Measurements from ENCODE around the gene RASAL3.

The RASAL3 gene

GRCh38 chr19:15438577-15438976, 25.8 kb downstream of the RASAL3 start:
- TF ChIP-seq POLR2A (IDR thresholded peaks at IDR 0.05; ENCODE audit: extremely low read depth, insufficient read length) (no peak), MYC (IDR thresholded peaks at IDR 0.05; ENCODE audit: low read depth, low read length) (no peak)
- TF ChIP-seq, protein P1, sequence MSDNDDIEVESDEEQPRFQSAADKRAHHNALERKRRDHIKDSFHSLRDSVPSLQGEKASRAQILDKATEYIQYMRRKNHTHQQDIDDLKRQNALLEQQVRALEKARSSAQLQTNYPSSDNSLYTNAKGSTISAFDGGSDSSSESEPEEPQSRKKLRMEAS (IDR thresholded peaks at IDR 0.05; ENCODE audit: low read depth, low read length), result no peak
- TF ChIP-seq, protein P2, sequence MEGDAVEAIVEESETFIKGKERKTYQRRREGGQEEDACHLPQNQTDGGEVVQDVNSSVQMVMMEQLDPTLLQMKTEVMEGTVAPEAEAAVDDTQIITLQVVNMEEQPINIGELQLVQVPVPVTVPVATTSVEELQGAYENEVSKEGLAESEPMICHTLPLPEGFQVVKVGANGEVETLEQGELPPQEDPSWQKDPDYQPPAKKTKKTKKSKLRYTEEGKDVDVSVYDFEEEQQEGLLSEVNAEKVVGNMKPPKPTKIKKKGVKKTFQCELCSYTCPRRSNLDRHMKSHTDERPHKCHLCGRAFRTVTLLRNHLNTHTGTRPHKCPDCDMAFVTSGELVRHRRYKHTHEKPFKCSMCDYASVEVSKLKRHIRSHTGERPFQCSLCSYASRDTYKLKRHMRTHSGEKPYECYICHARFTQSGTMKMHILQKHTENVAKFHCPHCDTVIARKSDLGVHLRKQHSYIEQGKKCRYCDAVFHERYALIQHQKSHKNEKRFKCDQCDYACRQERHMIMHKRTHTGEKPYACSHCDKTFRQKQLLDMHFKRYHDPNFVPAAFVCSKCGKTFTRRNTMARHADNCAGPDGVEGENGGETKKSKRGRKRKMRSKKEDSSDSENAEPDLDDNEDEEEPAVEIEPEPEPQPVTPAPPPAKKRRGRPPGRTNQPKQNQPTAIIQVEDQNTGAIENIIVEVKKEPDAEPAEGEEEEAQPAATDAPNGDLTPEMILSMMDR (IDR thresholded peaks at IDR 0.05; ENCODE audit: low read depth, low read length), result no peak
- H3K4me3 ChIP-seq (ENCODE audit: low read depth, low read length), result no peak overlapping the region
- DNase-seq (ENCODE audit: low read depth), result no peak

GRCh38 chr19:15438124-15438496, 26.2 kb downstream of the RASAL3 start:
- DNase-seq (ENCODE audit: low read depth), result no peak
- TF ChIP-seq MYC (IDR thresholded peaks at IDR 0.05; ENCODE audit: low read depth, low read length) (no peak), POLR2A (IDR thresholded peaks at IDR 0.05; ENCODE audit: extremely low read depth, insufficient read length) (no peak)
- TF ChIP-seq, protein P2 (IDR thresholded peaks at IDR 0.05; ENCODE audit: low read depth, low read length), result no peak
- TF ChIP-seq, protein P1 (IDR thresholded peaks at IDR 0.05; ENCODE audit: low read depth, low read length), result no peak
- H3K4me3 ChIP-seq (ENCODE audit: low read depth, low read length), result no peak overlapping the region

GRCh38 chr19:15437355-15438123, 26.8 kb downstream of the RASAL3 start:
- TF ChIP-seq, protein P1 (IDR thresholded peaks at IDR 0.05; ENCODE audit: low read depth, low read length), result no peak
- no peak for TF ChIP-seq MYC (IDR thresholded peaks at IDR 0.05; ENCODE audit: low read depth, low read length)
- TF ChIP-seq, protein P2 (IDR thresholded peaks at IDR 0.05; ENCODE audit: low read depth, low read length), result no peak
- TF ChIP-seq POLR2A (IDR thresholded peaks at IDR 0.05; ENCODE audit: extremely low read depth, insufficient read length), result no peak
- no peak overlapping the region for H3K4me3 ChIP-seq (ENCODE audit: low read depth, low read length)
- no peak for DNase-seq (ENCODE audit: low read depth)

DNA sequence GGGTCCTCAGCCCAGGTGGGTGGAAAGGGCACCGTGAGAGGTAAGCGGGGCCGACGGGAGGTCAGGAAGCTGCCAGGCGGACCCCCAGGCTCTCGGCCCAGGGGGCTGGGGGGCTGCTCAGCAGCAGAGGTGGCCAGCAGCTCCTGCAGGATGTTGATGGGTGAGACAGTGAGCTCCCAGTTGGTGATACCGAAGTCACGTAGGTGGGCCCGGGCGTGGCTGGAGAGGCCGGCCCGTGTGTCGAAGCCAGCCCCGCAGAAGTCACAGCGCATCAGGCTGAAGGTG, 27.6 kb downstream of the RASAL3 start:
- no peak for DNase-seq (ENCODE audit: low read depth)
- H3K4me3 ChIP-seq (ENCODE audit: low read depth, low read length), result no peak overlapping the region
- TF ChIP-seq, protein P1 (IDR thresholded peaks at IDR 0.05; ENCODE audit: low read depth, low read length), result no peak
- TF ChIP-seq MYC (IDR thresholded peaks at IDR 0.05; ENCODE audit: low read depth, low read length), result no peak
- TF ChIP-seq, protein P2 (IDR thresholded peaks at IDR 0.05; ENCODE audit: low read depth, low read length), result no peak
- no peak for TF ChIP-seq POLR2A (IDR thresholded peaks at IDR 0.05; ENCODE audit: extremely low read depth, insufficient read length)

DNA sequence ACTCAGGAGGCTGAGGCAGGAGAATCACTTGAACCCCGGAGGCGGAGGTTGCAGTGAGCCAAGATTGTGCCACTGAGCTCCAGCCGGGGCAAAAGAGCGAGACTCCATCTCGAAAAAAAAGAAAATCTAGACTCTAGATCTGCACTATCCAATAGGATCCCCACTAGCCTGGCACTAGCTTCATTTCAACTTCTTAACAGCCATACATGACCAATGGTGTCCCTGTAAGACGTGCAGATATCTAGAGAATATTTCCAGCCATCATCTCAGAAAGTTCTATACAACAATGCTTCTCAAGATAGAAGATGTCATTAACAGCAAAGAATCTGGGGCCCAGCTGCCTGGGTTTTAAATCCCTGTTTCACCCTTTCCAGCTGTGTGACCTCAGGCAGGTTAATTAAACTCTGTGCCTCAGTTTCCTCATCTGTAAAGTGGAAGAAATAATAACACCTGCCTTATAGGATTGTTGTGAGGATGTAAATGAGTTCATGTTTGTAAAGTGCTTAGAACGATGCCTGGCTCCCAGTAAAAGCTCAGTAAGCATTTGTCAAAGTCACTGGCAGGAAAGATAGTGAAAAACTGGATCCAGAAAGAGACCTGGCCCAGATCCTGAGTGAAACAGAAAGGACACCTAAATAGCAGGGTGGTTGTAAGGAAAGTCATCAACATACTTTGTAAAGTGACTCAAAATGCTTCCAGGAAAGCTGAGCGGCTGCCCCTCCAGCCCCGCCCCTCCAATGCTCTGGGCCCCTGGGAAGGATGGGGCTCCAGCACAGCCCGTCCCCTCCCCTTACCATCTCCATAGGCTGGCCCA, 28.1 kb downstream of the RASAL3 start:
- TF ChIP-seq, protein P2 (IDR thresholded peaks at IDR 0.05; ENCODE audit: low read depth, low read length), result no peak
- TF ChIP-seq POLR2A (IDR thresholded peaks at IDR 0.05; ENCODE audit: extremely low read depth, insufficient read length) (no peak), MYC (IDR thresholded peaks at IDR 0.05; ENCODE audit: low read depth, low read length) (no peak)
- TF ChIP-seq, protein P1 (IDR thresholded peaks at IDR 0.05; ENCODE audit: low read depth, low read length), result no peak
- H3K4me3 ChIP-seq (ENCODE audit: low read depth, low read length), result no peak overlapping the region
- DNase-seq (ENCODE audit: low read depth), result no peak

All from NB4 (cell line).